Right lobe of liver (tissue), 4 donors: ENCODE data around the gene AMZ1.
"Not testable (repeated sequence)": the region's sequence is repeated elsewhere in the genome, so short reads cannot be mapped to it uniquely, and the experiment has no call there.

Experiments
- CTCF ChIP-seq, 4 donors: fragments of 200-600 bp in 3 of 4; fragments of 450-650 bp in 1 of 4; IDR thresholded peaks; one replicate each; pipeline versions ENCODE4 v1.5.1 to v1.8.0; 2016 to 2022; ENCODE audit warnings: antibody characterized with exemption in 4 of 4, mild to moderate bottlenecking in 2 of 4
- POLR2A ChIP-seq: fragments of 450-650 bp; IDR thresholded peaks from one replicate; pipeline ENCODE4 v1.6.1; 2017; ENCODE audit warnings: antibody characterized with exemption, mild to moderate bottlenecking
- donor health status: DM: no; HTN: no; CAD: no.
- donor health status: DM: no; HTN: no; CAD: no.
- donor health status: DM: no; HTN: yes; CAD: no.

GRCh38 chr7:2724036-2724435 is 36.0 kb downstream of the AMZ1 start:
- TF ChIP-seq CTCF (IDR thresholded peaks at IDR 0.05); POLR2A: not testable (repeated sequence)
